BJ (cell line): ENCODE data around the gene SNRK. TPM values are rescaled to one million over a fixed set of nuclear protein-coding genes. Genes with fewer than 3 reads are reported as not detected.

Experiments
- CTCF ChIA-PET: fragments of 350-600 bp; formaldehyde crosslinking; extraction: SDS; loops from one replicate; lab custom pipeline; 2021; ENCODE audit warnings: antibody characterized with exemption, inconsistent platforms; lab: Yijun Ruan, JAX
- POLR2A ChIA-PET: fragments of 300-600 bp; sonication (Branson Sonifier 250); formaldehyde crosslinking; extraction: SDS; loops from one replicate; lab custom pipeline; 2021; ENCODE audit warnings: antibody characterized with exemption; lab: Charles Lee
- DNase-seq: peaks from one replicate; pipeline ENCODE4 v3.0.0-alpha.2; 2011; ENCODE audit warnings: low read depth
- H3K27me3 ChIP-seq: 2 replicates; pipeline ENCODE4 v1.6.0; 2011; ENCODE audit warnings: low read length; ENCODE audit not compliant: control insufficient read depth, insufficient read depth
- H3K36me3 ChIP-seq: 2 replicates; pipeline ENCODE4 v1.5.1; 2011; ENCODE audit warnings: low read length; ENCODE audit not compliant: control insufficient read depth, insufficient read depth
- H3K4me3 ChIP-seq: 2 replicates; pipeline ENCODE4 v1.5.1; 2011; ENCODE audit warnings: low read depth, mild to moderate bottlenecking, control low read depth, low read length
- CTCF ChIP-seq: IDR thresholded peaks from 2 replicates; pipeline ENCODE4 v1.5.1; 2011; ENCODE audit warnings: low read depth, mild to moderate bottlenecking, control low read depth, inconsistent platforms, low read length, moderate library complexity; ENCODE audit not compliant: insufficient read depth
- polyA plus RNA-seq: library from polyadenylated mRNA; depleted of rRNA; stranded (reverse); fragments of >200 nt; gene quantifications from 2 replicates; pipeline ENCODE4 v1.2.3, GENCODE V29; 2011

SNRK gene
- polyA plus RNA-seq, 1 experiment = 11.5 TPM

- DNase-seq = no peak
- Histone ChIP-seq H3K4me3 (peak overlapping the region; percentile 54), H3K27me3 (peaks cover 1% of the 10 kb centered on the region), H3K36me3 (no peaks in the 10 kb centered on the region; the same call in 1 of the 2 replicates)
- TF ChIP-seq CTCF = no peak
- CTCF ChIA-PET = interaction anchor here (1.9 kb wide), 1 partner anchor 9 kb away, joined by 9 read pairs; no protein-coding TSS in a partner anchor
- POLR2A ChIA-PET = interaction anchor here (0.6 kb wide), 1 partner anchor 1372 kb away, joined by 3 read pairs; no protein-coding TSS in a partner anchor
Measured at GRCh38 chr3:43287500-43287873, 1.1 kb downstream of the SNRK start.

- no peaks in the 10 kb centered on the region; the same call in 1 of the 2 replicates for H3K27me3 ChIP-seq
- TF ChIP-seq CTCF = no peak
- POLR2A ChIA-PET = interaction anchor here (0.5 kb wide), 1 partner anchor 182 kb away, joined by 4 read pairs; the partner anchor contains the start of gene POMGNT2
- H3K4me3 ChIP-seq = peak overlapping the region; percentile 54
- CTCF ChIA-PET = no interaction called here
- no peak for DNase-seq
- H3K36me3 ChIP-seq = no peaks in the 10 kb centered on the region; the same call in 1 of the 2 replicates
Measured at GRCh38 chr3:43288366-43288765, 2.0 kb downstream of the SNRK start.

GRCh38 chr3:43288850-43289249 is 2.5 kb downstream of the SNRK start:
- Histone ChIP-seq H3K36me3 (no peaks in the 10 kb centered on the region; the same call in 1 of the 2 replicates), H3K4me3 (peak overlapping the region; percentile 54), H3K27me3 (no peaks in the 10 kb centered on the region)
- CTCF ChIA-PET = interaction anchor here (1.3 kb wide), 1 partner anchor 28 kb away, joined by 3 read pairs; no protein-coding TSS in a partner anchor
- no peak for TF ChIP-seq CTCF
- DNase-seq = no peak
- POLR2A ChIA-PET = interaction anchor here (0.5 kb wide), 1 partner anchor 183 kb away, joined by 4 read pairs; the partner anchor contains the start of gene POMGNT2

- no peaks in the 10 kb centered on the region for H3K27me3 ChIP-seq
- H3K4me3 ChIP-seq = no peak overlapping the region
- CTCF ChIA-PET = interaction anchor here (0.8 to 1.3 kb wide), 2 partner anchors 27 to 127 kb away, joined by 3 read pairs; no protein-coding TSS in a partner anchor
- no peak for DNase-seq
- POLR2A ChIA-PET = no interaction called here
- no peaks in the 10 kb centered on the region; the same call in 1 of the 2 replicates for H3K36me3 ChIP-seq
- TF ChIP-seq CTCF = no peak
Measured at GRCh38 chr3:43289401-43289800, 3.1 kb downstream of the SNRK start.

- POLR2A ChIA-PET = no interaction called here
- no peak for TF ChIP-seq CTCF
- CTCF ChIA-PET = interaction anchor here (0.8 to 1.3 kb wide), 3 partner anchors 26 to 214 kb away, joined by 3 read pairs; no protein-coding TSS in a partner anchor
- no peak for DNase-seq
- Histone ChIP-seq H3K27me3 (no peaks in the 10 kb centered on the region), H3K4me3 (no peak overlapping the region), H3K36me3 (no peaks in the 10 kb centered on the region; the same call in 1 of the 2 replicates)
Measured at GRCh38 chr3:43289841-43290470, 3.6 kb downstream of the SNRK start.
